Stimulated activated CD8-positive, alpha-beta memory T cell treated with anti-CD3 and anti-CD28 coated beads, Interleukin-15, amount 100 ng/mL, for 1 hour (primary cell): ENCODE measurements around the gene RPS3.
"Not testable (repeated sequence)": the region's sequence is repeated elsewhere in the genome, so short reads cannot be mapped to it uniquely, and the experiment has no call there.

Source experiments
- DNase-seq: peaks from one replicate; pipeline ENCODE4 v3.0.0-alpha.2; 2020; ENCODE audit warnings: low read depth

The RPS3 gene

GRCh38 chr11:75399344-75400145 is at the start of gene RPS3:
Gene RPS3 (plus strand): TSS chr11:75399518. CDS start chr11:75399548, 30 bp downstream.
- DNase-seq = peak; percentile 78

GRCh38 chr11:75349521-75350116 is 49.7 kb upstream of the RPS3 start:
- DNase-seq = no peak

GRCh38 chr11:75350122-75350742 is 49.1 kb upstream of the RPS3 start:
- DNase-seq = no peak

GRCh38 chr11:75350743-75351540 is 48.4 kb upstream of the RPS3 start:
- no peak for DNase-seq

- DNase-seq = no peak
Measured at GRCh38 chr11:75351541-75351790, 47.9 kb upstream of the RPS3 start, which contains the start of gene ARRB1. Gene ARRB1 (minus strand): TSS chr11:75351661. CDS start chr11:75351607, 54 bp downstream.

- no peak for DNase-seq
Measured at GRCh38 chr11:75351791-75352587, 47.3 kb upstream of the RPS3 start.

GRCh38 chr11:75352588-75353206 is 46.6 kb upstream of the RPS3 start:
- DNase-seq = no peak

- no peak for DNase-seq
Measured at GRCh38 chr11:75355051-75355450, 44.3 kb upstream of the RPS3 start.

- no peak for DNase-seq
Measured at GRCh38 chr11:75356613-75357012, 42.7 kb upstream of the RPS3 start.

GRCh38 chr11:75362285-75362684 is 37.0 kb upstream of the RPS3 start:
- not testable (repeated sequence) for DNase-seq

- DNase-seq = no peak
Measured at GRCh38 chr11:75365711-75366181, 33.6 kb upstream of the RPS3 start.

- DNase-seq = not testable (repeated sequence)
Measured at GRCh38 chr11:75366826-75367225, 32.5 kb upstream of the RPS3 start.

GRCh38 chr11:75369560-75370255 is 29.6 kb upstream of the RPS3 start:
- DNase-seq = no peak

GRCh38 chr11:75371949-75372876 is 27.1 kb upstream of the RPS3 start:
- no peak for DNase-seq

- no peak for DNase-seq
Measured at GRCh38 chr11:75373201-75373600, 26.1 kb upstream of the RPS3 start.

- no peak for DNase-seq
Measured at GRCh38 chr11:75374646-75375045, 24.7 kb upstream of the RPS3 start.

- DNase-seq = no peak
Measured at GRCh38 chr11:75375626-75376025, 23.7 kb upstream of the RPS3 start.

GRCh38 chr11:75376175-75376574 is 23.1 kb upstream of the RPS3 start:
- DNase-seq = no peak

- not testable (repeated sequence) for DNase-seq
Measured at GRCh38 chr11:75378776-75379175, 20.5 kb upstream of the RPS3 start.
